Karpas-422 (cell line): ENCODE results near the gene RBM26. TPM values are rescaled to one million over a fixed set of nuclear protein-coding genes. Genes with fewer than 3 reads are reported as not detected.

Experiments used
- DNase-seq: peaks from one replicate; pipeline ENCODE4 v3.0.0-alpha.2; 2015
- H2AFZ ChIP-seq: fragments of 200-600 bp; sonication (generic); 2 replicates; pipeline ENCODE4 v1.6.1; 2014; ENCODE audit warnings: antibody characterized with exemption, low read length, mixed read lengths
- H3K27ac ChIP-seq: fragments of 200-600 bp; sonication (generic); 2 replicates; pipeline ENCODE4 v1.5.1; 2014; ENCODE audit warnings: mild to moderate bottlenecking, low read length, moderate library complexity
- H3K27me3 ChIP-seq: fragments of 200-600 bp; sonication (generic); 2 replicates; pipeline ENCODE4 v1.6.1; 2014; ENCODE audit warnings: low read length, mixed read lengths
- H3K36me3 ChIP-seq: fragments of 200-600 bp; sonication (generic); 2 replicates; pipeline ENCODE4 v1.6.1; 2014; ENCODE audit warnings: low read length, mixed read lengths; ENCODE audit not compliant: insufficient read depth
- H3K4me1 ChIP-seq: fragments of 200-600 bp; sonication (generic); 2 replicates; pipeline ENCODE4 v1.6.1; 2014; ENCODE audit warnings: mild to moderate bottlenecking, low read length, mixed read lengths
- H3K4me2 ChIP-seq: fragments of 200-600 bp; sonication (generic); 2 replicates; pipeline ENCODE4 v1.6.1; 2014; ENCODE audit warnings: low read length, low read depth, mild to moderate bottlenecking; ENCODE audit not compliant: poor library complexity, severe bottlenecking
- H3K4me3 ChIP-seq: fragments of 200-600 bp; sonication (generic); 2 replicates; pipeline ENCODE4 v1.5.1; 2014; ENCODE audit warnings: mild to moderate bottlenecking, antibody characterized with exemption, low read length, mixed read lengths
- H3K79me2 ChIP-seq: fragments of 200-600 bp; sonication (generic); 2 replicates; pipeline ENCODE4 v1.6.1; 2014; ENCODE audit warnings: mild to moderate bottlenecking, low read length, mixed read lengths
- H3K9ac ChIP-seq: fragments of 200-600 bp; sonication (generic); 2 replicates; pipeline ENCODE4 v1.6.0; 2014; ENCODE audit warnings: low read length
- H3K9me2 ChIP-seq: fragments of 200-600 bp; sonication (generic), shearing (Covaris generic); replicated peaks from 2 replicates; pipeline ENCODE4 v1.6.0; 2014; ENCODE audit warnings: mild to moderate bottlenecking, low read length, moderate library complexity; ENCODE audit not compliant: insufficient read depth
- H3K9me3 ChIP-seq: fragments of 300-700, 200-600 bp; sonication (generic); 2 replicates; pipeline ENCODE4 v1.6.1; 2014; ENCODE audit warnings: low read length, mixed read lengths
- H4K20me1 ChIP-seq: fragments of 200-600 bp; sonication (generic); 2 replicates; pipeline ENCODE4 v1.6.1; 2014; ENCODE audit warnings: mild to moderate bottlenecking, antibody characterized with exemption, low read length, low read depth; ENCODE audit not compliant: insufficient read depth
- total RNA-seq: library from RNA; depleted of rRNA; stranded (reverse); fragments of >200 nt; shearing (Covaris generic); gene quantifications from 2 replicates; pipeline ENCODE4 v1.2.3, GENCODE V29; 2014; ENCODE audit warnings: low replicate concordance

Gene RBM26
- total RNA-seq, 1 experiment from 2014 or later, result 55.4 TPM

DNA sequence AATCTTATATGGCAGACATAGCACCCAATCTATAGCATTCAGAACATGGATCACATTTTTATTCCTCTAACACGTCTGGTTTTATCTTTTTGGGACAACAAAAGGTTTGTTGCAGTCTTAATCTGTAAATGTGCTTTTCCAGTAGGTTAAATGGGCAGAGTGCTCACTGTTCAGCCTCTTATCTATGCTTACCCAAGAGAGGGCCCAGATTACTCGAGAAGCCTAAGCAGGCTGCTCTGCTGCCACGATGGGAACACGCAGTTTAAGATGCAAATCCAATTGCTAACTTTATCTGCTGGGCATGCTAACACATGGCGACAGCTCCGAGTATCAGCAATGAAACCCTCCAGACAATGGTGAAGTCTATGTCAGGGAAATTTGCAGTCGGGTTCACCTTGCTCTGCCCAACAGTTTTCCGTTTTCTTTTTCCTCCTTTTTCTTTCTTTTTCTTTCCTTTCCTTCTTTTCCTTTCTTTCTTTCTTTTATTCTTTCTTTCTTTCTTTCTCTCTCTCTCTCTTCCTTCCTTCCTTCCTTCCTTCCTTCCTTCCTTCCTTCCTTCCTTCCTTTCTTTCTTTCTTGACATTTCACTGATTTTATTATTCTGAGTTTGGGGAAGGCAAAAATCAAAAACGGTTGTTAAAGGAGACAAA is 115.3 kb downstream of the RBM26 start:
- DNase-seq, result no peak
- H3K4me3 ChIP-seq, result no peak overlapping the region
- no peaks in the 10 kb centered on the region for H4K20me1 ChIP-seq
- H3K9ac ChIP-seq, result no peak overlapping the region
- H3K9me2 ChIP-seq, result no peaks in the 10 kb centered on the region
- H3K9me3 ChIP-seq, result no peaks in the 10 kb centered on the region
- no peaks in the 10 kb centered on the region for H3K36me3 ChIP-seq
- H3K27me3 ChIP-seq, result no peaks in the 10 kb centered on the region
- no peak overlapping the region for H3K4me2 ChIP-seq
- H3K4me1 ChIP-seq, result peaks cover 5% of the 10 kb centered on the region; the same call in 1 of the 2 replicates
- no peak overlapping the region for H3K27ac ChIP-seq
- H3K79me2 ChIP-seq, result no peaks in the 10 kb centered on the region
- H2AFZ ChIP-seq, result no peak overlapping the region

GRCh38 chr13:79289571-79289970 is 116.5 kb downstream of the RBM26 start:
- no peaks in the 10 kb centered on the region for H3K36me3 ChIP-seq
- H2AFZ ChIP-seq, result no peak overlapping the region
- H3K9me3 ChIP-seq, result no peaks in the 10 kb centered on the region
- no peak overlapping the region for H3K4me3 ChIP-seq
- H4K20me1 ChIP-seq, result no peaks in the 10 kb centered on the region
- no peak overlapping the region for H3K9ac ChIP-seq
- H3K79me2 ChIP-seq, result no peaks in the 10 kb centered on the region
- no peaks in the 10 kb centered on the region for H3K9me2 ChIP-seq
- H3K27me3 ChIP-seq, result no peaks in the 10 kb centered on the region
- no peak for DNase-seq
- H3K4me2 ChIP-seq, result no peak overlapping the region
- peaks cover 5% of the 10 kb centered on the region; the same call in 1 of the 2 replicates for H3K4me1 ChIP-seq
- H3K27ac ChIP-seq, result no peak overlapping the region

DNA sequence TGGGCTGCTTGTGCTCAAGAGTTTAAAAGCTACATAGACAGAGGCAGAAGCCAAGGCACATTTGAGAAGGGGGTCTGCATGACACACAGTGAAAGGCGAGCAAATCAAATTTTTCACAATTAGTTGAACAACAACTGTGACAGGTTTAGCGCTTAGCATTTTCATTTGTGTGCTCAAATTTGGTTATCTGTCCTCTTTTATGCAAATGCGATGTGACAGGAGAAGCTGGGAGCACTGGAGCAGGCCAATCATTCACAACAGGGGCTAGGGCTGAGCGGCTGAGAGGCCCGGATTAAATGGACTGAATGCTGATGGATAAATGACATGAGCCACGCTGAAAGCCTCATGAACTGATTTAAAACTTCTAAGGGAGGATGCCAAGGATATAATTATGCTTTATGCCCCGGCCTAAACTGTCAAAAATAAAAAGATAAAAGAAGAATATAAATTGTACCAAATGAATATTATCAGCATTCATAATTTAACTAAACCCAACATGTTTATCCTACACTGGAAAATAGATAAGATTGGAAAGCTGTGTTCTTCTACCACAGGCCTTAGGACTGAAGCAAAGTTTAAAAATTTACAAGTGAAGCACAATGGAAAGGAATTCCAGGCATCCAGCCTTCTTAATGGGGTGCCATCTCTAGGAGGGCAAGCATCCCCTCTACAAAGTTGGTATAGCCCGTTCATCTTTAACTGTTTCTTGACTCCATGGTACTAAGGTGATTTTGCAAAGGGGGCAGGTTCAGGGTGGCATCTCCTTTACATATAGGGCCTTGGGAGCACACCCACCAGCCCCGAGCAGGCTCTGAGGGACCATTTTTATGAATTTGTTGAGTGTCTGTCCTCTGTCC is 117.9 kb downstream of the RBM26 start:
- DNase-seq, result no peak
- Histone ChIP-seq H3K4me3 (no peak overlapping the region), H3K27ac (no peak overlapping the region)

DNA sequence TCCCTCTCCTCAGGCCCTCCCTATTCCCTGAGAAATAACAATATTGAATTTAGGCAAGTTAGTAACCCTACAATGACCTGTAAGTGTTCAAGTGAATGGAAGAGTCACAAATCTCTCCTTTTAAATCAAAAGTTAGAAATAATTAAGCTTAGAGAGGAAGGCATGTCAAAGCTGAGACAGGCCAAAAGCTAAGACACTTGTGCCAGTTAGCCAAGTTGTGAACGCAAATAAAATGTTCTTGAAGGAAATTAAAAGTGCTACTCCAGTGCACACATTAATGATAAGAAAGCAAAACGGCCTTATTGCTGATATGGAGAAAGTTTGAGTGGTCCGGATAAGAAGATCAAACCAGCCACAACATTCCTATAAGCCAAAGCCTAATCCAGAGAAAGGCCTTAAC is 120.9 kb downstream of the RBM26 start:
- Histone ChIP-seq H3K27ac (no peak overlapping the region), H3K36me3 (no peaks in the 10 kb centered on the region), H2AFZ (no peak overlapping the region), H3K27me3 (no peaks in the 10 kb centered on the region), H3K4me3 (no peak overlapping the region), H3K9ac (no peak overlapping the region), H4K20me1 (no peaks in the 10 kb centered on the region), H3K9me3 (no peaks in the 10 kb centered on the region), H3K4me2 (no peak overlapping the region), H3K4me1 (no peaks in the 10 kb centered on the region), H3K79me2 (no peaks in the 10 kb centered on the region), H3K9me2 (no peaks in the 10 kb centered on the region)
- DNase-seq, result no peak

More for the DNA sequence above, 117.9 kb downstream of the RBM26 start:
- Histone ChIP-seq H3K27me3 (no peaks in the 10 kb centered on the region), H3K9ac (no peak overlapping the region), H3K4me2 (no peak overlapping the region), H4K20me1 (no peaks in the 10 kb centered on the region), H3K79me2 (no peaks in the 10 kb centered on the region), H3K36me3 (no peaks in the 10 kb centered on the region), H3K9me2 (no peaks in the 10 kb centered on the region), H3K4me1 (peaks cover 5% of the 10 kb centered on the region; the same call in 1 of the 2 replicates), H3K9me3 (no peaks in the 10 kb centered on the region), H2AFZ (no peak overlapping the region)

DNA sequence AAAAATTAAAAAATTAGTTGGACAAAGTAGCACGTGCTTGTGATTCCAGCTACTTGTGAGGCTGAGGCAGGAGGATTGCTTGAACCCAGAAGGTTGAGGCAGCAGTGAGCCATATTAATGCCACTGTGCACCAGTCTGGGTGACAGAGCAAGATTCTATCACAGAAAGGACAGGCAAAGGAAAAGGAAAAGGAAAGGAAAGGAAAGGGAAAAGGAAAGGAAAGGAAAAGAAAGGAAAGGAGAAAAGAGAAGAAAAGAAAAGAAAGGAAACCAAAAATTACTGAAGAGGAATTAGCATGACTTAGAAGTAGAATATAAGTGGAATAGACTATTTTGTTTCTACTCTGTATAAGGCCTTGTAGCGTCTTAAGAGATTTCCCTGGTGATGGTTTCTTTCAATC is 122.3 kb downstream of the RBM26 start:
- no peak for DNase-seq
- H2AFZ ChIP-seq, result no peak overlapping the region
- H3K4me1 ChIP-seq, result no peaks in the 10 kb centered on the region
- no peaks in the 10 kb centered on the region for H4K20me1 ChIP-seq
- H3K27me3 ChIP-seq, result no peaks in the 10 kb centered on the region
- H3K4me2 ChIP-seq, result no peak overlapping the region
- no peaks in the 10 kb centered on the region for H3K9me2 ChIP-seq
- H3K36me3 ChIP-seq, result no peaks in the 10 kb centered on the region
- H3K27ac ChIP-seq, result no peak overlapping the region
- H3K9me3 ChIP-seq, result no peaks in the 10 kb centered on the region
- H3K4me3 ChIP-seq, result no peak overlapping the region
- no peaks in the 10 kb centered on the region for H3K79me2 ChIP-seq
- no peak overlapping the region for H3K9ac ChIP-seq

DNA sequence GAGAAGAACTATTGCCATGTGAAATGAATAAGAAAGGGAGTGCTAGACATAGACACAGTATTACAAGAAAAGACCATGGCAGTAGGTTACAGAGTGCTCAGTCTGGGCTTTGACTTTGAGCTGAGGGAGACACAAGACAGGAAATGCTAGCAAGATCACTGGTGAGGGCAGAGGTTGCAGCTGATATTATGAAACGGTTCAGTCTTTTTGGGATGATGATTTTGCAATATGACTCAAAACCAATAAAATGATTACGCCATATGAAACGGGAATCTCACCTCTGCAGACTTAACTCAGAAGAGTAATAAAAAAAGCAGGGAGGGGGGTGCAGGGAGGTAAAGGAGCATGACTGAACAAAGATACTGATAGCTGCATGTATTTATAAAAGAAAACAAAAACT is 123.1 kb downstream of the RBM26 start:
- Histone ChIP-seq H3K9me3 (no peaks in the 10 kb centered on the region), H2AFZ (no peak overlapping the region), H3K27me3 (no peaks in the 10 kb centered on the region), H3K79me2 (no peaks in the 10 kb centered on the region), H3K4me3 (no peak overlapping the region), H3K9ac (no peak overlapping the region), H3K4me2 (no peak overlapping the region), H3K36me3 (no peaks in the 10 kb centered on the region), H3K27ac (no peak overlapping the region), H3K4me1 (no peaks in the 10 kb centered on the region), H3K9me2 (no peaks in the 10 kb centered on the region), H4K20me1 (no peaks in the 10 kb centered on the region)
- no peak for DNase-seq

- H3K36me3 ChIP-seq, result no peaks in the 10 kb centered on the region
- H3K27me3 ChIP-seq, result no peaks in the 10 kb centered on the region
- no peak overlapping the region for H3K27ac ChIP-seq
- H3K9ac ChIP-seq, result no peak overlapping the region
- H4K20me1 ChIP-seq, result no peaks in the 10 kb centered on the region
- H3K79me2 ChIP-seq, result no peaks in the 10 kb centered on the region
- no peaks in the 10 kb centered on the region for H3K9me3 ChIP-seq
- no peak overlapping the region for H3K4me3 ChIP-seq
- H3K4me1 ChIP-seq, result no peaks in the 10 kb centered on the region
- DNase-seq, result no peak
- H2AFZ ChIP-seq, result no peak overlapping the region
- H3K9me2 ChIP-seq, result no peaks in the 10 kb centered on the region
- no peak overlapping the region for H3K4me2 ChIP-seq
Observed at GRCh38 chr13:79282508-79282907, 123.5 kb downstream of the RBM26 start.

DNA sequence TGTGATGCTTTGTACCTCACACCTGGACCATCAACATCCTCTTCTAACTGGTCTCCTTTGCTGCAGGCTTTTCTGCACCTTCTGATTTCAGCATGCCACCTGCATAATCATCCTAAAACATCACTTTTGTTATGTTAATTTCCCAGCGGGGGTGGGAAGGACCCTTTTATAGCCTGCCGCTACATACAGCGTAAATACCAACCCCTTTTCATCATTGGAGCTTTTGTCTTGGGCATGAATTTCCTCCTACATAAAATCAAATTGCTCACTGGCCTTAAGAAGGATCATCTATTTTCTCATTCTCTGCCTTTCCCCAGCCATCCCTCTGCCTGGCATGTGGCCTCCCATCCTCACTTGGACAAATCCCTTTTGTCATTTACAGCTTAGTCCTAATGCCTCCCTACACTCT is 124.7 kb downstream of the RBM26 start:
- H4K20me1 ChIP-seq, result no peaks in the 10 kb centered on the region
- H3K4me2 ChIP-seq, result no peak overlapping the region
- H3K4me1 ChIP-seq, result no peaks in the 10 kb centered on the region
- no peak overlapping the region for H2AFZ ChIP-seq
- H3K27ac ChIP-seq, result no peak overlapping the region
- H3K9me3 ChIP-seq, result no peaks in the 10 kb centered on the region
- no peak overlapping the region for H3K4me3 ChIP-seq
- no peaks in the 10 kb centered on the region for H3K27me3 ChIP-seq
- H3K9me2 ChIP-seq, result no peaks in the 10 kb centered on the region
- no peak for DNase-seq
- H3K36me3 ChIP-seq, result no peaks in the 10 kb centered on the region
- H3K9ac ChIP-seq, result no peak overlapping the region
- no peaks in the 10 kb centered on the region for H3K79me2 ChIP-seq
